D721Med (cell line): ENCODE measurements around the gene KRT82.

Experiments
- DNase-seq: peaks from one replicate; pipeline ENCODE4 v3.0.0; 2011; ENCODE audit warnings: low spot score; ENCODE audit not compliant: insufficient read length
- FAIRE-seq: peaks from 2 replicates; lab custom pipeline; 2011; peaks lifted over from hg19 to GRCh38; lab: Jason Lieb, UNC
- TF ChIP-seq, protein P1 (sequence below): IDR thresholded peaks from 2 replicates; pipeline ENCODE4 v1.5.1; 2012; ENCODE audit warnings: mild to moderate bottlenecking, control low read depth; ENCODE audit not compliant: insufficient read depth; ENCODE audit errors: missing control alignments

Gene KRT82

DNA sequence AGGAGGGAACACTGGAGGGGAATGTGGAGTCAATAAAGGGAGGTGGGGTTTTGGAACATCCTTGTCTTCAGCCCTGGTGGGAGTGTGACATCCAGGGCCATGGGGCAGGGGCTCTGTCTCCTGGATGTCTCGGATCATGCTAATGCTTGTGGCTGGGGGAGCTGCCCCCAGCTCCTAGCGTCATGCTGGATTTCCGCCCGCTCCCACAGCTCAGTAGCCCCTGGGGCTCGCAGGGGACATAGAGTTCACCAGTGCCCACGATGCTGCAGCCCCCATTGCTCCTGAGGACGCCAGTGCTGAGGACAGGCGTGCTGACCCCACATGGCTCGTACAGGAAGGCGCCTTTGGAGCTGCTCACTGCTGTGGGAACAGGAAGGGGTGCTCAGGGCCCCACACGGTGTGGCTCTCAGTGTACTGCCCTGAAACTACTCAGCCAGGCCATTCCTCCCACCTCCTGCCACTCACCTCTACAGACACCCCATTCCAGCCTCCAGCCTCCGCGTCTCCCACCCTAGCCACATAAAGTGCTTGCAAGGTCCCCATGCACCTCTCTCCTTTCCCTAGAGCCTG lies 11.2 kb downstream of the KRT82 start:
- TF ChIP-seq, protein P1, sequence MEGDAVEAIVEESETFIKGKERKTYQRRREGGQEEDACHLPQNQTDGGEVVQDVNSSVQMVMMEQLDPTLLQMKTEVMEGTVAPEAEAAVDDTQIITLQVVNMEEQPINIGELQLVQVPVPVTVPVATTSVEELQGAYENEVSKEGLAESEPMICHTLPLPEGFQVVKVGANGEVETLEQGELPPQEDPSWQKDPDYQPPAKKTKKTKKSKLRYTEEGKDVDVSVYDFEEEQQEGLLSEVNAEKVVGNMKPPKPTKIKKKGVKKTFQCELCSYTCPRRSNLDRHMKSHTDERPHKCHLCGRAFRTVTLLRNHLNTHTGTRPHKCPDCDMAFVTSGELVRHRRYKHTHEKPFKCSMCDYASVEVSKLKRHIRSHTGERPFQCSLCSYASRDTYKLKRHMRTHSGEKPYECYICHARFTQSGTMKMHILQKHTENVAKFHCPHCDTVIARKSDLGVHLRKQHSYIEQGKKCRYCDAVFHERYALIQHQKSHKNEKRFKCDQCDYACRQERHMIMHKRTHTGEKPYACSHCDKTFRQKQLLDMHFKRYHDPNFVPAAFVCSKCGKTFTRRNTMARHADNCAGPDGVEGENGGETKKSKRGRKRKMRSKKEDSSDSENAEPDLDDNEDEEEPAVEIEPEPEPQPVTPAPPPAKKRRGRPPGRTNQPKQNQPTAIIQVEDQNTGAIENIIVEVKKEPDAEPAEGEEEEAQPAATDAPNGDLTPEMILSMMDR, result no peak
- FAIRE-seq (no peak), DNase-seq (no peak)

DNA sequence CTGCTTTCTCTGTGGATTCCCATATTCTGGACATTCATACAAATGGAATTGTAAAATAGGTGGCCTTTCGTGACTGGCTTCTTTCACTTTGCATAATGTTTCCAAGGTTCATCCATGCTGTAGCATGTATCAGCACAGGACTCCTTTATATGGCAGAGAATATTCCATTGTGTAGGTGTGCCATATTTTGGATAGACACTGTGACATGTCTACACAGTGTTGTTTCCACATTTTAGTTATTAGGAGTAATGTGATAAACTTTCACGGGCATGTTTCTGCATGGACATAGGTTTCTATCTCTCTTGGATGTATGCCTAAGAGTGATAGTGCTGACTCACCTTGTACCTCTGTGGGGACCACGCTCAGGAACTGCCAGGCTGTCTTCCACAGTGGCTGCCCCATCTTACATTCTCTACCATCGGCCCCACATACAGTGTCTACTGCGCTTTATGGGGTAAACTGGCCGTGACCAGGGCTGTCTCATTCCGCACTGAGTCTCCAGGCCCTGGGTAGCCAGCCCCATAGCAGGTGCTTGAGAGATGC lies 13.6 kb downstream of the KRT82 start:
- FAIRE-seq, result no peak
- DNase-seq, result no peak
- TF ChIP-seq, protein P1, result no peak

DNA sequence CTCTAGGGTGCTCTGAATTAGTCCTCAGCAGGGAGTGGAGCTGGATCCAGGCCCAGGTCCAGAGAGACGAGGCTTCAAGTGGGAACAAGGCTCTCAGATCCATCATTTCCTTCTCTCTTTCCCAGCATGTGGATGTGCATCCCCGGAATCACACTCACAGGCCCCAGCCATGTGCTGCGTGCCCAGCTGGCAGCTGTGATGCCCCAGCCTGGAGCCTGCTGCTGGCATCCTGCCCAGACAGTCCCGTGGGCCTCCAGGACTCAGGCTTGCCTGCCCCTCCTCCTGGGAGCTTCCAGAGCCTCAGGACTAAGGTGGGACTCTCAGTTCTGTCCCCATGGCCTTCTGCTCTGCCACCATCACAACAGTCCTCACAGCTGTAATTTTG lies 14.5 kb downstream of the KRT82 start:
- FAIRE-seq (no peak), DNase-seq (no peak)
- TF ChIP-seq, protein P1, result no peak

DNA sequence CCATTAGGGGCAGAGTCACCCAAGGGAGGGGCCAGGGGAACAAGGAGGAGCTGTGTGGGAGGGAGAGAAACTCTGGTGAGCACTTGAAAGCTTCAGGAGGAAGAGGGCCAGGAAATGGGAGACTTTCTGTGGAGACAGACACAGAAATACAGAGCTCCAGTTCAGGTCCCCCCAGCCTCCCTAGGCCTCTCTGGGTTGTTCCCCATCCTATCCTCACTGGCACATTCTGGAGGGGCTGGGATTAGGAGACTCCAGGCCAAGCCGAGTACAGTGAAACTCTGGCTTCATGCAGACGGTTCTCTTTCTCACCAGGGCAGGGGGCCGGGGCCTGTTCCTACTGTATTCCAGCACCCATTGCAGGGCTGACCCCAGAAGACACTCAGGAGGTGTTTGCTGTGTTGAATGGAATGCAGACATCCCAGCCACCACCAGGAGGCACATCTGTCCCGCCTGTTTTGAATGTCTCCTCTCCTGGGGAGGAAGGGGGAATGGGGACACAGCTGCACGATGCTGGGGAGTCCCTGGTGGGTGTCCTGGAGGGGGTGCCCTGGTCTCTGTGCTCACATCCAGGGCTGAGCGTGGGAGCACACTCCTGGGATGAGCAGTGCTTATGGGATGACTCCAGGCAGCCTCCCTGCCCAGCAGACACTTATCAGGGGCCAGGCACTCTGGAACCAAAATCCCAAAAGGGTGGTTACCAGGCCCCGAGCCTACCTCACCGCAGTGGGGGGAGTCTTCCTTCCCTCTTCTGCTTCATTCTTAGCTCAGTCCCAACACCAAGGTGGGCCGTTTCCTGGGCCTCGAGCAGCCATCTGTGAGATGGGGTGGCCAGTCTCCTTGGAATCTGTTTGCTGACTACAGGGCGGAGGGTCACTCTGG lies 15.2 kb downstream of the KRT82 start:
- FAIRE-seq (no peak), DNase-seq (no peak)
- TF ChIP-seq, protein P1, result peak; percentile 29

DNA sequence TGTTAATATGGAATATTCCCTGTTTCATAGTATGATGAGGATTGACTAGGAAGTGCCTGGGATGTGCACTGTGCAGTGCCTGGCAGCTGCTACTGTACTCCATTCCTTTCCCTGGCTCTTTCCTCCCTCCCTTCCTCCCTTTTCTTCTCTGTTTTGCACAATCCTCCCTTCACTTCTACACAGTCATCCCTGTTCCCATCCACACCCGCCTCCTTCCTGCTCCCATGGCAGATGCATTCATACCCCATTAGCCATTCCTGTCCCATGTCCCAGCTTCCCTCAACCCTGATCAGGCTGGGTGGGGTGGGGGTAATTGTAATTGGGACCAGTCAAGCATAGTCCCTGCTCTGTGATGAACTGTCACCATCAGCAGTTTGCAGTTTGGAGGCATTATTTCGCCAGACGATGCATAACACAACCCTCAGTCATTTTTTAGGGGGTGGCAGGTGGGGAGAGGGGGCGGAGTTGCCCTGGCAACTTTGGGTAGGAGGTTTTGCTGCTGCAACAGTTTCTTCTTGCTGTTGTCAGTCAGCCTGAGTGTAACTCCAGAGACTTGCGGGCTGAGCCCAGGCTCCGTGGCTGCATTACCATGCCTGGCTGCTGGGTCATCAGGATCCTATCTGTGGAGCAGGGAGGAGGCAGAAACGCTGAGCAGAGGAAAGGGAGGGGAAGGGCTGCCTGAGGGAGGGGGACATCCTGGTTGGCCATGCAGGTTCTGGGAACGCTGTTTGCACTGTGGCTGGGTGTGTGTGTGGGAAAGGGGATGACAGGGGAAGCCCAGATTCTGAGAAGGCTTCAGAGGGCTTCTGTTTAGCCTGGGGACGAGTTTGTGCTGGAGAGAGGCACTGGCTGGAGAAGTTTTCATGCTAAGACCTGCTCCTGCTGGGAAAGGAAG lies 16.6 kb downstream of the KRT82 start:
- TF ChIP-seq, protein P1, result no peak
- no peak for FAIRE-seq
- DNase-seq, result no peak

DNA sequence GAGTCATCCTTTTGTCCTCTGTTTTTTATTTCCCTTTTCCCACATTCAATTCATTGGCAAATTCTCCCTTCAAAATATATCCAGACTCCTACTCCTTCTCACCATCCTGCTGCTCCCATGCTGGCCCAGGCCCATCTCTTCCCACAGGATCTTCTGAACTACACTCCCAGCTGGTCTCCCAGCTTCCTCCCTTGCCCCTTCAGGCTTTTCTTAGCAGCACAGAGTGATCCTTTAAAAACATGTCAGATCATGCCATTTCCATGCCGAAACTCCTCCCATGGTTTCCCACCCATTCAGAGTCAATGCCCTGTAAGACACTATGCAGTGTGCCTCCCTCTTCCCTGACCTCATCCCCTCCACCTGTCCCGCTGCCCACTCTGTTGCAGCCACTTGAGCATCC lies 18.3 kb downstream of the KRT82 start:
- DNase-seq (no peak), FAIRE-seq (no peak)
- TF ChIP-seq, protein P1, result no peak
